ENCODE measurements around the gene ANKUB1. TPM values are rescaled to one million over a fixed set of nuclear protein-coding genes. Genes with fewer than 3 reads are reported as not detected.

The ANKUB1 gene
- total and polyA plus RNA-seq, 9 of the 15 experiments (the other 6 are each of a cell fraction or from before 2014, with no cell fraction given) = not detected

GRCh38 chr3:149812606-149813366, 20.4 kb upstream of the ANKUB1 start, which contains the start of gene RNF13 (continued):
- no peak for TF ChIP-seq THAP12 (CRISPR knock-in tag; IDR thresholded peaks at IDR 0.05)
- TF ChIP-seq ZNF717 (CRISPR knock-in tag; IDR thresholded peaks at IDR 0.05) = no peak
- TF ChIP-seq KDM5B (IDR thresholded peaks at IDR 0.05; ENCODE audit: insufficient replicate concordance, low read depth, low read length) = peak; percentile 40
- no peak for TF ChIP-seq NBN (IDR thresholded peaks at IDR 0.05; ENCODE audit: low read depth)
- TF ChIP-seq, protein P1, sequence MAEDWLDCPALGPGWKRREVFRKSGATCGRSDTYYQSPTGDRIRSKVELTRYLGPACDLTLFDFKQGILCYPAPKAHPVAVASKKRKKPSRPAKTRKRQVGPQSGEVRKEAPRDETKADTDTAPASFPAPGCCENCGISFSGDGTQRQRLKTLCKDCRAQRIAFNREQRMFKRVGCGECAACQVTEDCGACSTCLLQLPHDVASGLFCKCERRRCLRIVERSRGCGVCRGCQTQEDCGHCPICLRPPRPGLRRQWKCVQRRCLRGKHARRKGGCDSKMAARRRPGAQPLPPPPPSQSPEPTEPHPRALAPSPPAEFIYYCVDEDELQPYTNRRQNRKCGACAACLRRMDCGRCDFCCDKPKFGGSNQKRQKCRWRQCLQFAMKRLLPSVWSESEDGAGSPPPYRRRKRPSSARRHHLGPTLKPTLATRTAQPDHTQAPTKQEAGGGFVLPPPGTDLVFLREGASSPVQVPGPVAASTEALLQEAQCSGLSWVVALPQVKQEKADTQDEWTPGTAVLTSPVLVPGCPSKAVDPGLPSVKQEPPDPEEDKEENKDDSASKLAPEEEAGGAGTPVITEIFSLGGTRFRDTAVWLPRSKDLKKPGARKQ (CRISPR knock-in tag; IDR thresholded peaks at IDR 0.05) = peak; percentile 68; the same call in 1 of the 2 replicates
- TF ChIP-seq, protein P2, sequence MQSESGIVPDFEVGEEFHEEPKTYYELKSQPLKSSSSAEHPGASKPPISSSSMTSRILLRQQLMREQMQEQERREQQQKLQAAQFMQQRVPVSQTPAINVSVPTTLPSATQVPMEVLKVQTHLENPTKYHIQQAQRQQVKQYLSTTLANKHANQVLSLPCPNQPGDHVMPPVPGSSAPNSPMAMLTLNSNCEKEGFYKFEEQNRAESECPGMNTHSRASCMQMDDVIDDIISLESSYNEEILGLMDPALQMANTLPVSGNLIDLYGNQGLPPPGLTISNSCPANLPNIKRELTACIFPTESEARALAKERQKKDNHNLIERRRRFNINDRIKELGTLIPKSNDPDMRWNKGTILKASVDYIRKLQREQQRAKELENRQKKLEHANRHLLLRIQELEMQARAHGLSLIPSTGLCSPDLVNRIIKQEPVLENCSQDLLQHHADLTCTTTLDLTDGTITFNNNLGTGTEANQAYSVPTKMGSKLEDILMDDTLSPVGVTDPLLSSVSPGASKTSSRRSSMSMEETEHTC (IDR thresholded peaks at IDR 0.05) = no peak
- TF ChIP-seq NEUROD1 (IDR thresholded peaks at IDR 0.05; ENCODE audit: borderline replicate concordance, low read depth, low read length, partially characterized antibody) = peak; percentile 92
- TF ChIP-seq MCM2 (IDR thresholded peaks at IDR 0.05; ENCODE audit: low read depth) = no peak
- no peak for TF ChIP-seq NFIX (CRISPR knock-in tag; IDR thresholded peaks at IDR 0.05; ENCODE audit: low read depth)
- no peak for TF ChIP-seq ERF (CRISPR knock-in tag; IDR thresholded peaks at IDR 0.05)
- TF ChIP-seq SPI1 (IDR thresholded peaks at IDR 0.05; ENCODE audit: borderline replicate concordance, low read depth, low read length) = peak; percentile 75
- TF ChIP-seq ZFPM2 (CRISPR knock-in tag; IDR thresholded peaks at IDR 0.05) = no peak
- no peak for TF ChIP-seq ZNF121 (CRISPR knock-in tag; conservative IDR thresholded peaks at IDR 0.05)
- TF ChIP-seq SRSF7 (optimal IDR thresholded peaks at IDR 0.05; ENCODE audit: low read depth, low read length) = no peak
- TF ChIP-seq ZNF274 (IDR thresholded peaks at IDR 0.05; ENCODE audit: borderline replicate concordance, low read depth, low read length) = no peak
- peak; percentile 77 for TF ChIP-seq RBFOX2 (IDR thresholded peaks at IDR 0.05; ENCODE audit: low read depth, low read length)
- TF ChIP-seq POLR2AphosphoS5 (IDR thresholded peaks at IDR 0.05; ENCODE audit: control insufficient read depth, insufficient read depth, low read depth, low read length) = peak; percentile 39; the same call in 1 of the 2 replicates
- TF ChIP-seq SMC3 (conservative IDR thresholded peaks at IDR 0.05; ENCODE audit: insufficient read depth, low read depth, low read length) = no peak
- TF ChIP-seq THRB (CRISPR knock-in tag; conservative IDR thresholded peaks at IDR 0.05) = no peak
- no peak for TF ChIP-seq TFAM (CRISPR knock-in tag; conservative IDR thresholded peaks at IDR 0.05)
- no peak for TF ChIP-seq ZNF124 (CRISPR knock-in tag; IDR thresholded peaks at IDR 0.05)
